KMS-11 (cell line): ENCODE measurements around the gene HSD17B12.
"Not testable (repeated sequence)": the region's sequence is repeated elsewhere in the genome, so short reads cannot be mapped to it uniquely, and the experiment has no call there.

Experiments
- H2AFZ ChIP-seq: fragments of 200-600 bp; sonication (generic); 2 replicates; pipeline ENCODE4 v1.6.1; 2016; ENCODE audit warnings: antibody characterized with exemption, mixed run types, low read depth
- H3K27ac ChIP-seq: fragments of 200-600 bp; sonication (generic); 2 replicates; pipeline ENCODE4 v1.6.1; 2016; ENCODE audit warnings: mild to moderate bottlenecking, mixed run types
- H3K27me3 ChIP-seq: fragments of 200-600 bp; sonication (generic); 2 replicates; pipeline ENCODE4 v1.6.1; 2017; ENCODE audit warnings: mild to moderate bottlenecking, low read depth, mixed run types, moderate library complexity; ENCODE audit not compliant: insufficient read depth
- H3K36me3 ChIP-seq: fragments of 200-600 bp; sonication (generic); 2 replicates; pipeline ENCODE4 v1.6.1; 2017; ENCODE audit warnings: mild to moderate bottlenecking, mixed run types; ENCODE audit not compliant: insufficient read depth
- H3K4me1 ChIP-seq: fragments of 200-600 bp; sonication (generic); 2 replicates; pipeline ENCODE4 v1.6.1; 2016; ENCODE audit warnings: mild to moderate bottlenecking, low read depth, mixed run types; ENCODE audit not compliant: poor library complexity, severe bottlenecking
- H3K4me2 ChIP-seq: fragments of 200-600 bp; sonication (generic); 2 replicates; pipeline ENCODE4 v1.7.0; 2016; ENCODE audit warnings: mild to moderate bottlenecking, mixed run types
- H3K4me3 ChIP-seq: fragments of 200-600 bp; sonication (generic); IDR thresholded peaks from 2 replicates; pipeline ENCODE4 v1.6.1; 2017; ENCODE audit warnings: low read depth, low read length, mixed read lengths; ENCODE audit not compliant: insufficient read depth
- H3K79me2 ChIP-seq: fragments of 200-600 bp; sonication (generic); 2 replicates; pipeline ENCODE4 v1.6.1; 2016; ENCODE audit warnings: low read depth, mixed run types; ENCODE audit not compliant: insufficient read depth
- H3K9ac ChIP-seq: fragments of 200-600 bp; sonication (generic); 2 replicates; pipeline ENCODE4 v1.6.1; 2016; ENCODE audit warnings: mild to moderate bottlenecking, mixed run types
- H4K20me1 ChIP-seq: fragments of 200-600 bp; sonication (generic); 2 replicates; pipeline ENCODE4 v1.6.1; 2016; ENCODE audit warnings: mild to moderate bottlenecking, mixed run types; ENCODE audit not compliant: insufficient read depth
- TF ChIP-seq, protein P1 (sequence below): fragments of 200-600 bp; sonication (generic); conservative IDR thresholded peaks from 2 replicates; pipeline ENCODE4 v1.6.1; 2017; ENCODE audit warnings: low read depth, mild to moderate bottlenecking, antibody characterized with exemption, low read length, moderate library complexity, mixed read lengths

Gene HSD17B12

GRCh38 chr11:43765194-43765593 is 84.7 kb downstream of the HSD17B12 start:
- no peaks in the 10 kb centered on the region for H3K36me3 ChIP-seq
- H3K9ac ChIP-seq = no peak overlapping the region
- no peak overlapping the region for H3K4me3 ChIP-seq
- H4K20me1 ChIP-seq = no peaks in the 10 kb centered on the region
- H3K79me2 ChIP-seq = no peaks in the 10 kb centered on the region
- H3K27me3 ChIP-seq = no peaks in the 10 kb centered on the region
- no peak overlapping the region for H2AFZ ChIP-seq
- no peak overlapping the region for H3K4me2 ChIP-seq
- no peaks in the 10 kb centered on the region for H3K4me1 ChIP-seq
- TF ChIP-seq, protein P1, sequence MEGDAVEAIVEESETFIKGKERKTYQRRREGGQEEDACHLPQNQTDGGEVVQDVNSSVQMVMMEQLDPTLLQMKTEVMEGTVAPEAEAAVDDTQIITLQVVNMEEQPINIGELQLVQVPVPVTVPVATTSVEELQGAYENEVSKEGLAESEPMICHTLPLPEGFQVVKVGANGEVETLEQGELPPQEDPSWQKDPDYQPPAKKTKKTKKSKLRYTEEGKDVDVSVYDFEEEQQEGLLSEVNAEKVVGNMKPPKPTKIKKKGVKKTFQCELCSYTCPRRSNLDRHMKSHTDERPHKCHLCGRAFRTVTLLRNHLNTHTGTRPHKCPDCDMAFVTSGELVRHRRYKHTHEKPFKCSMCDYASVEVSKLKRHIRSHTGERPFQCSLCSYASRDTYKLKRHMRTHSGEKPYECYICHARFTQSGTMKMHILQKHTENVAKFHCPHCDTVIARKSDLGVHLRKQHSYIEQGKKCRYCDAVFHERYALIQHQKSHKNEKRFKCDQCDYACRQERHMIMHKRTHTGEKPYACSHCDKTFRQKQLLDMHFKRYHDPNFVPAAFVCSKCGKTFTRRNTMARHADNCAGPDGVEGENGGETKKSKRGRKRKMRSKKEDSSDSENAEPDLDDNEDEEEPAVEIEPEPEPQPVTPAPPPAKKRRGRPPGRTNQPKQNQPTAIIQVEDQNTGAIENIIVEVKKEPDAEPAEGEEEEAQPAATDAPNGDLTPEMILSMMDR = no peak
- H3K27ac ChIP-seq = no peak overlapping the region

DNA sequence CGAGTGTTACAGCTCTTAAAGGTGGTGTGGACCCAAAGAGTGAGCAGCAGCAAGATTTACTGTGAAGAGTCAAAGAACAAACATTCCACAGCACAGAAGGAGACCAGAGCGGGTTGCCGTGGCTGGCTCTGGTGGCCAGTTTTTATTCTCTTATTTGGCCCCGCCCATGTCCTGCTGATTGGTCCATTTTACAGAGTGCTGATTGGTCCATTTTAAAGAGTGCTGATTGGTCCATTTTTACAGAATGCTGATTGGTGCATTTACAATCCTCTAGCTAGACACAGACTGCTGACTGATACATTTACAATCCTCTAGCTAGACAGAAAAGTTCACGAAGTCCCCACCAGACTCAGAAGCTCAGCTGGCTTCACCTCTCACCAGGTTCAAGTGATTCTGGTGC is 88.1 kb downstream of the HSD17B12 start:
- not testable (repeated sequence) for H2AFZ ChIP-seq, H3K4me1 ChIP-seq, H3K4me2 ChIP-seq, H4K20me1 ChIP-seq, H3K27me3 ChIP-seq, H3K36me3 ChIP-seq, H3K9ac ChIP-seq, H3K79me2 ChIP-seq, H3K4me3 ChIP-seq, H3K27ac ChIP-seq

GRCh38 chr11:43770173-43770572 is 89.6 kb downstream of the HSD17B12 start:
- no peak overlapping the region for H3K27ac ChIP-seq
- no peak overlapping the region for H3K4me3 ChIP-seq
- no peaks in the 10 kb centered on the region for H3K27me3 ChIP-seq
- no peaks in the 10 kb centered on the region for H4K20me1 ChIP-seq
- H3K4me2 ChIP-seq = no peak overlapping the region
- no peak overlapping the region for H2AFZ ChIP-seq
- no peaks in the 10 kb centered on the region for H3K36me3 ChIP-seq
- H3K79me2 ChIP-seq = no peaks in the 10 kb centered on the region
- TF ChIP-seq, protein P1 = no peak
- no peak overlapping the region for H3K9ac ChIP-seq
- no peaks in the 10 kb centered on the region for H3K4me1 ChIP-seq

GRCh38 chr11:43772733-43773132 is 92.2 kb downstream of the HSD17B12 start:
- H3K27ac ChIP-seq = no peak overlapping the region
- no peaks in the 10 kb centered on the region for H3K27me3 ChIP-seq
- H3K36me3 ChIP-seq = no peaks in the 10 kb centered on the region
- no peak overlapping the region for H3K4me2 ChIP-seq
- TF ChIP-seq, protein P1 = no peak
- no peak overlapping the region for H3K9ac ChIP-seq
- no peak overlapping the region for H2AFZ ChIP-seq
- no peak overlapping the region for H3K4me3 ChIP-seq
- no peaks in the 10 kb centered on the region for H4K20me1 ChIP-seq
- no peaks in the 10 kb centered on the region for H3K79me2 ChIP-seq
- no peaks in the 10 kb centered on the region for H3K4me1 ChIP-seq

GRCh38 chr11:43774786-43775185 is 94.2 kb downstream of the HSD17B12 start:
- Histone ChIP-seq H3K79me2 (no peaks in the 10 kb centered on the region), H2AFZ (no peak overlapping the region), H4K20me1 (no peaks in the 10 kb centered on the region), H3K4me2 (no peak overlapping the region), H3K4me3 (no peak overlapping the region), H3K4me1 (no peaks in the 10 kb centered on the region), H3K36me3 (no peaks in the 10 kb centered on the region), H3K9ac (no peak overlapping the region), H3K27me3 (no peaks in the 10 kb centered on the region), H3K27ac (no peak overlapping the region)
- TF ChIP-seq, protein P1 = no peak
